GM23338 (cell line): ENCODE results near the gene ELAVL2. TPM values are rescaled to one million over a fixed set of nuclear protein-coding genes. Genes with fewer than 3 reads are reported as not detected.

Experiments
- EZH2 ChIP-seq: fragments of 200-600 bp; sonication (generic); IDR thresholded peaks from one replicate; pipeline ENCODE4 v1.8.0; 2017; ENCODE audit warnings: antibody characterized with exemption, mild to moderate bottlenecking, low read depth; ENCODE audit not compliant: unreplicated experiment
- EZH2phosphoT487 ChIP-seq: fragments of 200-600 bp; sonication (generic); IDR thresholded peaks from one replicate; pipeline ENCODE4 v1.8.1; 2018; ENCODE audit warnings: antibody characterized with exemption; ENCODE audit not compliant: unreplicated experiment
- JUNB ChIP-seq: IDR thresholded peaks from one replicate; pipeline ENCODE4 v1.6.1; 2016; ENCODE audit warnings: antibody characterized with exemption; ENCODE audit not compliant: unreplicated experiment
- POLR2AphosphoS5 ChIP-seq: IDR thresholded peaks from 2 replicates; pipeline ENCODE4 v1.6.1; 2016; ENCODE audit warnings: antibody characterized with exemption, low read depth
- REST ChIP-seq: IDR thresholded peaks from one replicate; pipeline ENCODE4 v1.6.1; 2018; ENCODE audit warnings: antibody characterized with exemption; ENCODE audit not compliant: unreplicated experiment
- polyA plus RNA-seq: library from polyadenylated mRNA; unstranded; fragments of >200 nt; fragmentation: Nextera tagmentation; extraction: Ambion mirVana; gene quantifications from 2 replicates; pipeline ENCODE4 v1.2.1, GENCODE V29; 2016
- total RNA-seq: library from RNA; depleted of rRNA; stranded (reverse); fragments of >200 nt; shearing (Covaris generic); gene quantifications from 2 replicates; pipeline ENCODE4 v1.2.3, GENCODE V29; 2014
- TF ChIP-seq, protein P1 (sequence below): fragments of 250-450 bp; sonication (Bioruptor Pico); IDR thresholded peaks from 2 replicates; pipeline ENCODE4 v1.5.0; 2020; ENCODE audit warnings: mild to moderate bottlenecking, moderate library complexity
- TF ChIP-seq, protein P2 (sequence below): IDR thresholded peaks from 2 replicates; pipeline ENCODE4 v1.6.1; 2016; ENCODE audit warnings: antibody characterized with exemption

ELAVL2 gene
- total and polyA plus RNA-seq, 2 experiments from 2014 or later: 18.6 to 42.4 TPM

- TF ChIP-seq, protein P1, sequence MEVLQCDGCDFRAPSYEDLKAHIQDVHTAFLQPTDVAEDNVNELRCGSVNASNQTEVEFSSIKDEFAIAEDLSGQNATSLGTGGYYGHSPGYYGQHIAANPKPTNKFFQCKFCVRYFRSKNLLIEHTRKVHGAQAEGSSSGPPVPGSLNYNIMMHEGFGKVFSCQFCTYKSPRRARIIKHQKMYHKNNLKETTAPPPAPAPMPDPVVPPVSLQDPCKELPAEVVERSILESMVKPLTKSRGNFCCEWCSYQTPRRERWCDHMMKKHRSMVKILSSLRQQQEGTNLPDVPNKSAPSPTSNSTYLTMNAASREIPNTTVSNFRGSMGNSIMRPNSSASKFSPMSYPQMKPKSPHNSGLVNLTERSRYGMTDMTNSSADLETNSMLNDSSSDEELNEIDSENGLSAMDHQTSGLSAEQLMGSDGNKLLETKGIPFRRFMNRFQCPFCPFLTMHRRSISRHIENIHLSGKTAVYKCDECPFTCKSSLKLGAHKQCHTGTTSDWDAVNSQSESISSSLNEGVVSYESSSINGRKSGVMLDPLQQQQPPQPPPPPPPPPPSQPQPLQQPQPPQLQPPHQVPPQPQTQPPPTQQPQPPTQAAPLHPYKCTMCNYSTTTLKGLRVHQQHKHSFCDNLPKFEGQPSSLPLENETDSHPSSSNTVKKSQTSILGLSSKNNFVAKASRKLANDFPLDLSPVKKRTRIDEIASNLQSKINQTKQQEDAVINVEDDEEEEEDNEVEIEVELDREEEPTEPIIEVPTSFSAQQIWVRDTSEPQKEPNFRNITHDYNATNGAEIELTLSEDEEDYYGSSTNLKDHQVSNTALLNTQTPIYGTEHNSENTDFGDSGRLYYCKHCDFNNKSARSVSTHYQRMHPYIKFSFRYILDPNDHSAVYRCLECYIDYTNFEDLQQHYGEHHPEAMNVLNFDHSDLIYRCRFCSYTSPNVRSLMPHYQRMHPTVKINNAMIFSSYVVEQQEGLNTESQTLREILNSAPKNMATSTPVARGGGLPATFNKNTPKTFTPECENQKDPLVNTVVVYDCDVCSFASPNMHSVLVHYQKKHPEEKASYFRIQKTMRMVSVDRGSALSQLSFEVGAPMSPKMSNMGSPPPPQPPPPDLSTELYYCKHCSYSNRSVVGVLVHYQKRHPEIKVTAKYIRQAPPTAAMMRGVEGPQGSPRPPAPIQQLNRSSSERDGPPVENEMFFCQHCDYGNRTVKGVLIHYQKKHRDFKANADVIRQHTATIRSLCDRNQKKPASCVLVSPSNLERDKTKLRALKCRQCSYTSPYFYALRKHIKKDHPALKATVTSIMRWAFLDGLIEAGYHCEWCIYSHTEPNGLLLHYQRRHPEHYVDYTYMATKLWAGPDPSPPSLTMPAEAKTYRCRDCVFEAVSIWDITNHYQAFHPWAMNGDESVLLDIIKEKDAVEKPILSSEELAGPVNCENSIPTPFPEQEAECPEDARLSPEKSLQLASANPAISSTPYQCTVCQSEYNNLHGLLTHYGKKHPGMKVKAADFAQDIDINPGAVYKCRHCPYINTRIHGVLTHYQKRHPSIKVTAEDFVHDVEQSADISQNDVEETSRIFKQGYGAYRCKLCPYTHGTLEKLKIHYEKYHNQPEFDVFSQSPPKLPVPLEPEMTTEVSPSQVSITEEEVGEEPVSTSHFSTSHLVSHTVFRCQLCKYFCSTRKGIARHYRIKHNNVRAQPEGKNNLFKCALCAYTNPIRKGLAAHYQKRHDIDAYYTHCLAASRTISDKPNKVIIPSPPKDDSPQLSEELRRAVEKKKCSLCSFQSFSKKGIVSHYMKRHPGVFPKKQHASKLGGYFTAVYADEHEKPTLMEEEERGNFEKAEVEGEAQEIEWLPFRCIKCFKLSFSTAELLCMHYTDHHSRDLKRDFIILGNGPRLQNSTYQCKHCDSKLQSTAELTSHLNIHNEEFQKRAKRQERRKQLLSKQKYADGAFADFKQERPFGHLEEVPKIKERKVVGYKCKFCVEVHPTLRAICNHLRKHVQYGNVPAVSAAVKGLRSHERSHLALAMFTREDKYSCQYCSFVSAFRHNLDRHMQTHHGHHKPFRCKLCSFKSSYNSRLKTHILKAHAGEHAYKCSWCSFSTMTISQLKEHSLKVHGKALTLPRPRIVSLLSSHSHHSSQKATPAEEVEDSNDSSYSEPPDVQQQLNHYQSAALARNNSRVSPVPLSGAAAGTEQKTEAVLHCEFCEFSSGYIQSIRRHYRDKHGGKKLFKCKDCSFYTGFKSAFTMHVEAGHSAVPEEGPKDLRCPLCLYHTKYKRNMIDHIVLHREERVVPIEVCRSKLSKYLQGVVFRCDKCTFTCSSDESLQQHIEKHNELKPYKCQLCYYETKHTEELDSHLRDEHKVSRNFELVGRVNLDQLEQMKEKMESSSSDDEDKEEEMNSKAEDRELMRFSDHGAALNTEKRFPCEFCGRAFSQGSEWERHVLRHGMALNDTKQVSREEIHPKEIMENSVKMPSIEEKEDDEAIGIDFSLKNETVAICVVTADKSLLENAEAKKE (CRISPR knock-in tag): no peak
- TF ChIP-seq EZH2 (no peak), REST (no peak), EZH2phosphoT487 (no peak), POLR2AphosphoS5 (no peak), JUNB (no peak)
- TF ChIP-seq, protein P2, sequence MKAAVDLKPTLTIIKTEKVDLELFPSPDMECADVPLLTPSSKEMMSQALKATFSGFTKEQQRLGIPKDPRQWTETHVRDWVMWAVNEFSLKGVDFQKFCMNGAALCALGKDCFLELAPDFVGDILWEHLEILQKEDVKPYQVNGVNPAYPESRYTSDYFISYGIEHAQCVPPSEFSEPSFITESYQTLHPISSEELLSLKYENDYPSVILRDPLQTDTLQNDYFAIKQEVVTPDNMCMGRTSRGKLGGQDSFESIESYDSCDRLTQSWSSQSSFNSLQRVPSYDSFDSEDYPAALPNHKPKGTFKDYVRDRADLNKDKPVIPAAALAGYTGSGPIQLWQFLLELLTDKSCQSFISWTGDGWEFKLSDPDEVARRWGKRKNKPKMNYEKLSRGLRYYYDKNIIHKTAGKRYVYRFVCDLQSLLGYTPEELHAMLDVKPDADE: no peak
These were observed 139.1 kb downstream of the ELAVL2 start (continued) for GRCh38 chr9:23686896-23687295.
